Cardiac muscle cell (in vitro differentiated cells and primary cell): ENCODE data around the gene ERGIC1. TPM values are rescaled to one million over a fixed set of nuclear protein-coding genes. Genes with fewer than 3 reads are reported as not detected.

Source experiments
- DNase-seq, 2 donors: peaks; one replicate each; pipeline versions ENCODE4 v3.0.0 to v3.0.0-alpha.2; 2010 to 2017; ENCODE audit warnings: low read depth in 1 of 2, low spot score in 1 of 2
- H3K27ac ChIP-seq: fragments of 200-600 bp; sonication (generic); 2 replicates; pipeline ENCODE4 v1.5.1; 2016
- H3K27me3 ChIP-seq: fragments of 200-600 bp; sonication (generic); 2 replicates; pipeline ENCODE4 v1.6.0; 2016; ENCODE audit warnings: control low read depth
- H3K36me3 ChIP-seq: fragments of 200-600 bp; sonication (generic); 2 replicates; pipeline ENCODE4 v1.5.1; 2016; ENCODE audit warnings: control low read depth
- H3K4me1 ChIP-seq: fragments of 200-600 bp; sonication (generic); 2 replicates; pipeline ENCODE4 v1.8.1; 2017; ENCODE audit warnings: low read depth, mild to moderate bottlenecking, mixed run types
- H3K4me3 ChIP-seq: fragments of 200-600 bp; sonication (generic); 2 replicates; pipeline ENCODE4 v1.5.1; 2016; ENCODE audit warnings: mild to moderate bottlenecking
- H3K9me3 ChIP-seq: fragments of 200-600 bp; sonication (generic); 2 replicates; pipeline ENCODE4 v1.5.1; 2017; ENCODE audit warnings: low read depth, mild to moderate bottlenecking, control low read depth
- CTCF ChIP-seq: IDR thresholded peaks from 2 replicates; pipeline ENCODE4 v1.5.1; 2012; ENCODE audit warnings: low read depth, mild to moderate bottlenecking, low read length
- polyA plus RNA-seq: library from polyadenylated mRNA; unstranded; fragments of >200 nt; fragmentation: Nextera tagmentation; extraction: Ambion mirVana; gene quantifications from 2 replicates; pipeline ENCODE4 v1.2.1, GENCODE V29; 2016
- total RNA-seq: library from RNA; depleted of rRNA; stranded (reverse); fragments of >200 nt; gene quantifications from 2 replicates; pipeline ENCODE4 v1.2.3, GENCODE V29; 2016

ERGIC1 gene
- total and polyA plus RNA-seq, 2 experiments from 2014 or later = 15.4 to 77.3 TPM

GRCh38 chr5:172975289-172975688 is 141.2 kb downstream of the ERGIC1 start:
- Histone ChIP-seq H3K27me3 (peaks cover 6% of the 10 kb centered on the region), H3K27ac (no peak overlapping the region), H3K36me3 (no peaks in the 10 kb centered on the region), H3K4me3 (no peak overlapping the region), H3K9me3 (no peaks in the 10 kb centered on the region), H3K4me1 (no peaks in the 10 kb centered on the region)
- DNase-seq = no peak
- TF ChIP-seq CTCF = no peak

GRCh38 chr5:172979778-172980177 is 145.7 kb downstream of the ERGIC1 start:
- DNase-seq = no peak
- no peak for TF ChIP-seq CTCF
- H3K27me3 ChIP-seq = peaks cover 6% of the 10 kb centered on the region
- H3K36me3 ChIP-seq = no peaks in the 10 kb centered on the region
- no peak overlapping the region for H3K4me3 ChIP-seq
- no peak overlapping the region for H3K27ac ChIP-seq
- H3K9me3 ChIP-seq = no peaks in the 10 kb centered on the region
- peaks cover 5% of the 10 kb centered on the region for H3K4me1 ChIP-seq

- Histone ChIP-seq H3K36me3 (no peaks in the 10 kb centered on the region), H3K9me3 (no peaks in the 10 kb centered on the region), H3K27ac (no peak overlapping the region), H3K27me3 (no peaks in the 10 kb centered on the region), H3K4me1 (peaks cover 9% of the 10 kb centered on the region), H3K4me3 (no peak overlapping the region)
- DNase-seq = no peak
- TF ChIP-seq CTCF = no peak
These were observed 147.9 kb downstream of the ERGIC1 start for GRCh38 chr5:172981931-172982330.

- H3K9me3 ChIP-seq = no peaks in the 10 kb centered on the region
- peak within 1 kb of the TSS; percentile 94 for H3K27ac ChIP-seq
- H3K4me3 ChIP-seq = peak within 1 kb of the TSS; percentile 96
- peak; percentile 96 for DNase-seq
- H3K36me3 ChIP-seq = no peaks in the 10 kb centered on the region
- no peaks in the 10 kb centered on the region for H3K27me3 ChIP-seq
- no peak for TF ChIP-seq CTCF
- H3K4me1 ChIP-seq = peaks cover 9% of the 10 kb centered on the region
These were observed 149.6 kb downstream of the ERGIC1 start, which contains the start of gene ATP6V0E1 for GRCh38 chr5:172983542-172984243. TSS of gene ATP6V0E1 (plus strand) at chr5:172983771. CDS start at chr5:172983861, 90 bp downstream.

GRCh38 chr5:172984244-172984953 is 150.3 kb downstream of the ERGIC1 start:
- Histone ChIP-seq H3K9me3 (no peaks in the 10 kb centered on the region), H3K4me3 (peak overlapping the region; percentile 96), H3K27ac (peak overlapping the region; percentile 94), H3K36me3 (no peaks in the 10 kb centered on the region), H3K27me3 (no peaks in the 10 kb centered on the region), H3K4me1 (peaks cover 9% of the 10 kb centered on the region)
- peak; percentile 70 to 92 for DNase-seq
- peak; percentile 74 for TF ChIP-seq CTCF
